ENCODE data around the gene WFDC8. TPM values are rescaled to one million over a fixed set of nuclear protein-coding genes. Genes with fewer than 3 reads are reported as not detected.
"Not testable (repeated sequence)": the region's sequence is repeated elsewhere in the genome, so short reads cannot be mapped to it uniquely, and the experiment has no call there.

WFDC8 gene
- total and polyA plus RNA-seq, 2 donors from 2014 or later = not detected

DNA sequence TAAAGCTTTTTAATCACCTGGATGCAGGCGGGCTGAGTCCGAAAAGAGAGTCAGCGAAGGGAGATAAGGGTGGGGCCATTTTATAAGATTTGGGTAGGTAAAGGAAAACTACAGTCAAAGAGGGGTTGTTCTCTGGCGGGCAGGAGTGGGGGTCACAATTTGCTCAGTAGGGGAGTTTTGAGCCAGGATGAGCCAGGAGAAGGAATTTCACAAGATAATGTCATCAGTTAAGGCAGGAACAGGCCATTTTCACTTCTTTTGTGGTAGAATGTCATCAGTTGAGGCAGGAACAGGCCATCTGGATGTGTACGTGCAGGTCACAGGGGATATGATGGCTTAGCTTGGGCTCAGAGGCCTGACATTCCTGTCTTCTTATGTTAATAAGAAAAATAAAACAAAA is 5.2 kb upstream of the WFDC8 start:
- DNase-seq; H3K4me1 ChIP-seq (ENCODE audit: control insufficient read depth in 2 of 3, insufficient read depth in 2 of 3, low read depth in 1 of 3, low read length in 3 of 3); H3K27me3 ChIP-seq (ENCODE audit: control insufficient read depth, insufficient read depth, low read length); H3K27ac ChIP-seq (ENCODE audit: low read depth in 2 of 2, low read length in 2 of 2); FAIRE-seq; H3K9ac ChIP-seq (ENCODE audit: low read length in 3 of 3); H3K36me3 ChIP-seq (ENCODE audit: control insufficient read depth in 2 of 3, insufficient read depth in 3 of 3, low read length in 3 of 3); H3K9me3 ChIP-seq (ENCODE audit: control insufficient read depth in 2 of 3, insufficient read depth in 1 of 3, low read length in 3 of 3); H3K4me3 ChIP-seq (ENCODE audit: low read length in 3 of 3); intact Hi-C loops (cut with DNase I): not testable (repeated sequence)

DNA sequence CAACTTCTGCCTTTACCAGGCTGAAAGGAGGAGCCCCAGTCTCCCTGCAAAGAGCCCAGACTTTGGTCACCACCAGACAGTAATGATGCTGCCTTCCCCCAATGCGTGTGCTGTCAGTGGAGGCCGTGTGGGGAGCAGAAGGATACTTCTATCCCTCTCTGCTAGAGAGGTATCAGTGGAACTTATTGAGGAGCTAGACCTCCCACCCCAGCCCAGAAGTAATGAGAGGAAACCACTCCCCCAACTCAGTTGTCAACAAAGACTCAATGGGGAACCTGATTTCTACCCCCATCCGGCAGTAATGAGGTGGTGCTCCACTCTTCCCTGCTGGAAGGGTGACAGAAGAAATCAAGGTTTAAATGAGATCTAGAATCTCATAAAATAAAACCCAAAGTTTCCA is 4.4 kb upstream of the WFDC8 start:
- FAIRE-seq (no peak), DNase-seq (no peak)
- intact Hi-C loops (cut with DNase I) = no loop called here
- no peak overlapping the region for H3K27ac ChIP-seq (ENCODE audit: low read depth in 2 of 2, low read length in 2 of 2)
- no peak for TF ChIP-seq CTCF (IDR thresholded peaks at IDR 0.05; ENCODE audit: borderline replicate concordance, extremely low read depth, insufficient read depth)
- H3K4me1 ChIP-seq (ENCODE audit: control insufficient read depth in 2 of 3, insufficient read depth in 2 of 3, low read depth in 1 of 3, low read length in 3 of 3) = no peaks in the 10 kb centered on the region
- H3K9ac ChIP-seq (ENCODE audit: low read length in 3 of 3) = no peak overlapping the region
- H3K36me3 ChIP-seq (ENCODE audit: control insufficient read depth in 2 of 3, insufficient read depth in 3 of 3, low read length in 3 of 3) = no peaks in the 10 kb centered on the region
- no peaks in the 10 kb centered on the region for H3K9me3 ChIP-seq (ENCODE audit: control insufficient read depth in 2 of 3, insufficient read depth in 1 of 3, low read length in 3 of 3)
- no peaks in the 10 kb centered on the region for H3K27me3 ChIP-seq (ENCODE audit: control insufficient read depth, insufficient read depth, low read length)
- no peak overlapping the region for H3K4me3 ChIP-seq (ENCODE audit: low read length in 3 of 3)

GRCh38 chr20:45581702-45582101 is 2.6 kb upstream of the WFDC8 start:
- Histone ChIP-seq H3K9ac (ENCODE audit: low read length in 3 of 3) (no peak overlapping the region), H3K36me3 (ENCODE audit: control insufficient read depth in 2 of 3, insufficient read depth in 3 of 3, low read length in 3 of 3) (no peaks in the 10 kb centered on the region), H3K27ac (ENCODE audit: low read depth in 2 of 2, low read length in 2 of 2) (no peak overlapping the region), H3K4me1 (ENCODE audit: control insufficient read depth in 2 of 3, insufficient read depth in 2 of 3, low read depth in 1 of 3, low read length in 3 of 3) (no peaks in the 10 kb centered on the region), H3K9me3 (ENCODE audit: control insufficient read depth in 2 of 3, insufficient read depth in 1 of 3, low read length in 3 of 3) (no peaks in the 10 kb centered on the region), H3K4me3 (ENCODE audit: low read length in 3 of 3) (no peak overlapping the region), H3K27me3 (ENCODE audit: control insufficient read depth, insufficient read depth, low read length) (no peaks in the 10 kb centered on the region)
- DNase-seq (no peak), FAIRE-seq (no peak)
- TF ChIP-seq CTCF (IDR thresholded peaks at IDR 0.05; ENCODE audit: borderline replicate concordance, extremely low read depth, insufficient read depth) = no peak
- intact Hi-C loops (cut with DNase I) = no loop called here

DNA sequence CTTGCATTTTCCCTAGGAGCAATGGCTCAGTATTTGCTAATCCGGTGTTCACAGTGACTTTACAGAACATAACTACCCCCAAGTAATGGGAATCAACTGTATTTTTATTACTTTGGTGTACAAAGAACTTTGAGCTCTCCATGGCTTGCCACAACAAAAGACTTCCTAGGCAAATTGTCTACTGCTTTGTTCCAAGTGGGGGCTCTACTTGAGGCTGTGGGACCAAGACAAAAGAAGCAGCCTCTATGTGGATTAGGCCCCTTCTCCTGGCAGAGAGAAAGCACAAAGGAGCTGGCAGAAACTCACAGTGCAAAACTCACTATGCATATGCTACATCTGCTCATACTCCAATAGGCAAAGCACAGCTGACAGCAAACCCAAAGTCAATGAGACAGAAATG is 853 bp downstream of the WFDC8 start:
- DNase-seq (no peak), FAIRE-seq (no peak)
- Histone ChIP-seq H3K9ac (ENCODE audit: low read length in 3 of 3) (no peak overlapping the region), H3K4me3 (ENCODE audit: low read length in 3 of 3) (no peak overlapping the region), H3K9me3 (ENCODE audit: control insufficient read depth in 2 of 3, insufficient read depth in 1 of 3, low read length in 3 of 3) (no peaks in the 10 kb centered on the region), H3K27me3 (ENCODE audit: control insufficient read depth, insufficient read depth, low read length) (no peaks in the 10 kb centered on the region), H3K4me1 (ENCODE audit: control insufficient read depth in 2 of 3, insufficient read depth in 2 of 3, low read depth in 1 of 3, low read length in 3 of 3) (no peaks in the 10 kb centered on the region), H3K27ac (ENCODE audit: low read depth in 2 of 2, low read length in 2 of 2) (no peak overlapping the region), H3K36me3 (ENCODE audit: control insufficient read depth in 2 of 3, insufficient read depth in 3 of 3, low read length in 3 of 3) (no peaks in the 10 kb centered on the region)
- intact Hi-C loops (cut with DNase I) = no loop called here
- TF ChIP-seq CTCF (IDR thresholded peaks at IDR 0.05; ENCODE audit: borderline replicate concordance, extremely low read depth, insufficient read depth) = no peak

All from kidney (tissue), 14 donors.